NCI-H460 (cell line): ENCODE results near the gene C1orf141. TPM values are rescaled to one million over a fixed set of nuclear protein-coding genes. Genes with fewer than 3 reads are reported as not detected.
"Not testable (repeated sequence)": the region's sequence is repeated elsewhere in the genome, so short reads cannot be mapped to it uniquely, and the experiment has no call there.

ENCODE experiments used
- DNase-seq: peaks from one replicate; pipeline ENCODE4 v3.0.0-alpha.2; 2016; ENCODE audit warnings: low read depth; ENCODE audit errors: extremely low read depth
- total RNA-seq: library from RNA; depleted of rRNA; stranded (reverse); fragments of >200 nt; shearing (Covaris generic); gene quantifications from 2 replicates; pipeline ENCODE4 v1.2.3, GENCODE V29; 2014

Gene C1orf141
- total RNA-seq, 1 experiment from 2014 or later = not detected

DNA sequence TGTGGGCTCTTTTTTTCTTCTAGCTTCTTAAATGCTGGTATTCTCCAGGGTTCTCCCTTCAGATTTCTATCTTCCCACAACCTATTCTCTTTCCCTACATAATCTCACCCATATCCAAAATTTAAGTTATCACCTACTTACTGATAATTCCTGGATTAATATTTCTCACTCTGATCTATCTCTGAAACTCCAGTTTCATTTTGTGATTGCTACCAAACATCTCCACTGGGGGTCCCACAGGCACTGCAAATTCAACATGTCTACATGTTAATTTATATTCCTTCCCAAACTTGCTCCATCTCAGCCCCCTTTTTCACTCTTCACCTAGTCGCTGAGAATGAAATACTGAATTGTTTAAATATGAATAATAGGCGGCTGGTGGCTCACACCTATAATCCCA, 9.9 kb upstream of the C1orf141 start:
- DNase-seq = no peak

DNA sequence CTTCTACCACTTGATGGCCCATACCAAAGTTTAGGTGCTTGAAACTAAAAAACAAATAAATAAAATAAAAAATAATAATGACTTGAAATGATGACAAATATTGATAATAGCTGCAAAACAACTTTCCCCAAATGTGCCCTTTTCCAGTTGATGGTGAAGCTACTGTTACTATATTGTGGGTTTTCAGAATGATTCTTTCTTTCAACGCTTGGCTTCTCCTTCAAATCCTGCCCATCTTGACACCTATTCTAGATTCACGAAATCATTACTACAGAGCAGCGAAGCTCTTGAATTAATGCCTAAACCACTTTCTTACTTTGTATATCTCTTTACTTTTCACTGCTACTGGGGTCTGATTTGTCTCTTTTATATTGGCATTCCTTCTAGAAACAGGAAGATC, 9.2 kb upstream of the C1orf141 start:
- DNase-seq = no peak

DNA sequence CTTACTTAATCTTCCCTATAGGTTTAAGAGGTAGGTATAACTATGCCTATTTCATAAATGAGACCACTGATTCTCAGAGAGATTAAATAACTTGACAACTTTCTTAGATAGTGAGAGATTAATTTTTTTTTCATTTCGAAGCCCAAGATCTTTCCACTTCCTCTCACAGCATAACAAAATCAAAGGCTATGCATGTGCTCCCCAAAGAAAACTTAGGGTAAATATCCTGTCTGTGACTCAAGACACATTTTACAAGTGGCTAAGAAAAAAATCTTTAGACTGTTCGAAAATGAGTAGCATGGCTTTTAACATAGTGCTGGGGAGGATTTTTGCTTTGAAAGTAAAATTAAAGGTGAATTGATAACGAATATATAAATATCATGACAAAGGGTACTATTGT, 8.2 kb upstream of the C1orf141 start:
- DNase-seq = no peak

DNA sequence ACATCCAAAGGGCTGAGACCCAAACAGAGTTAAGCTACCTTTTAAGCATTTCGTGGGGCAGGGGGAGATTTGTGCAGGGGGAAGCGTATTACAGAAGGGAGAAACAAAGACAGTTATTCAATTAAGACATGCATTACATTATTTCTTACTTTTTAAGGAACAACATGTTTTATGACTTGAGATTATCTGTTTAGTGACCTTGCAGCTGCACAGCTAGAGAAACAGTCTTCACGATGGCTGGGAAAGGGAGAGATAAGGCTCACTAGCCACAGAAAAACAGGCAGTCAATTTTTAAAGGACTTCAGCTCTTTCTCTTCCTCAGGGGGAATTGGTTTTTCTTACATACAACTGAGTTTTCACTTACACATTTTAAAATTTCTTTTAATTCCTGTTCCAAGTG, 7.1 kb upstream of the C1orf141 start:
- not testable (repeated sequence) for DNase-seq

DNA sequence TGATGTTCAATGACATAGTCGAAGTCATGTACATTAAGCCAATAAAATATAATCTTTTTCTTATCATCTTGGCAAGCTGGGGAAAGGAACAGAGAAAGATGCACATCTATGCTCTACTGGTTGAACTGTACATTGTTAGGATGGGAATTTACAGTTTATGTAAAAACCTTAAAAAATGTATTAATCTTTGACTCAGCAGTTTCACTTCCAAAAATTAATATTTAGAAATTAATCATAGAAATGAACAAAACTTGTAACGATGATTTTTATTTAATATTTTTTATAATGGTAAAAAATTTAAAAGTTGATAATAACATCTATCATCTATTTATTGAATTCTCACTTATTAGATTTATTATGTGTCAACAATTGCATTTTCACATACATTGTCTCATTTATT, 5.7 kb upstream of the C1orf141 start:
- no peak for DNase-seq

DNA sequence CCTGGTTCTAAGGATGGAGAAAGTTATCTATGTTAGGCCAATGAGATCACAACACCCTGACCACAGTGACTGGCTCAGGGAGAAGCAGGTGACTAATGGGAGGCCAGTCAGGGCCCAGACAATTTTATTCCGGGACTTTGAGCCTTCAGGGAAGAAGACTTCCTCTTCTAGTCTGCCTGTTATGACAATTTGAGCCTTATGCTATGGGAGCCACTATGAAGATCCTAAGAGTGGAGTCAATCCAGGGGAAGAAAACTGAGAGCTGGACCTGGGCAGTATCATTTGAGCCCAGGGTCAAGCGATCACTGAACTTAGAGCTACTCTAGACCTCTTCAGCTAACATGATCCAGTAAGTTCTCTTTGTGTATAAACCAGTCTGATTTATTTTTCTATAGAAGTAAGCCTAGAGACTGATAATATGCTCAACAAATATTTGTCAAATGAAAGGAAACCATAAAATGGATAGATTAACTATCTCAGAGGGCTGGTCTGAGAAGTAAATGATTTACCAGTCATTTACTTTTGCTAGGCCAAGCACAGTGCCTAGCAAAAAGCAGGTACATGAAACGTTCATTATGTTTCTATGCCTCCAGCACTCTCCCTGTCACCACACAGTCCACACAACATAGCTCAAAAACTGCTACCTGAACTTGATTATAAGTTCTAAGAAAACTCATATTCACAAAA, 4.2 kb upstream of the C1orf141 start:
- no peak for DNase-seq

DNA sequence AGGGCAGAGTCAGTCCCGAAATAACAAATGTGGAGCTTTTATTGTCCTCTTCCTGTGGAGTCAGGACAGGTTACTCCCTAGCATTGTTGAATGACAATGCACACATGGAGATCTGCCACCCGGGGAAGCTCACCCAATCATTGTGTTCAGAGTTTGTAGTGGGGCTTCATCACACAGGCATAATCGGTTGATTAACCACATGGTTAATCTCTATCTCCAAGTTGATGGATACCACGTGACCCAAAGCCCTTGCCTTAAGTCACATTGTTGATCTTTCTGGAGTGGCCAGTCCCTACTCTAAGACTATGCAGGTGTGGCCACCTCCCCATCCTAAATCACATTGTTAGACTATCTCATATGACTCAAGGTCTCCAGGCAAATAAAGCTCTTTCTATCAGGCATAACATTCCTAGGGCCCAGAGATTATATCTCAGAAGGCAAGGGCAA, 2.6 kb upstream of the C1orf141 start:
- no peak for DNase-seq

DNA sequence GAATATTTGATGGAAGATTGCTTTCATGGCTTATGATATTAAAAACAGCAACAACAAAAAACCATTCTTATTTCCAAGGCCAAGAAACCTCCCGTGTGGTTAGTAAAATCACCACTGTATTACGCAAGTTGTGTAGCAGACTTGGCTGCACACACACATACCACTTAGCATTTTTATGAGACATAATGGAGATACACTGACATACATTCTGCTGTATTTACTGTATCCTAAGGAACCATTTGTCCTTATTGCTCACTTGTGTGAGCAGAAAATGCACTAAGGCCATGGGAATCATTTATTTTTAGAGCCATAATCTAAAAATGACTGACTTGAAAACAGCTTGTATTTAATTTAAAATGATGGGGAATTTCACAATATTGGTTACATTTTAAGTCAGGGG, 584 bp upstream of the C1orf141 start:
- no peak for DNase-seq

DNA sequence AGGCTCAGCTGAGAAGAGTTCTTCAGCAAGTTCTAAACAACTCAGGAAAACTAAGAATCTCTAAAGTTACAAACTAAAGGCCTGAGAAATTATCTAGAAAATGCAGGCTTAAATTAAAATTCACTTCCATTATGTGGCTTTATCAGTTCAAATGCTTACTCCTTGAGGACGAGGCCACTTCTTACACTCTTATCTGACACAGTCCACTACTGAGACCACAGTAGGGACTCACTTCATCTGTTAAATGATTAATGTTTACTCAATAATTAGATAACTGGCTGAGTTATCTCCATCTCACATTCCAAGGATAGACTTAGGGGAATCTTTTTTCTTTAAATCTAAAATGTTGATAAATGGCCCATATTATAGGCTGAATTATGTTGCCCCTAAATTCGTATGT, 1.6 kb downstream of the C1orf141 start:
- no peak for DNase-seq

DNA sequence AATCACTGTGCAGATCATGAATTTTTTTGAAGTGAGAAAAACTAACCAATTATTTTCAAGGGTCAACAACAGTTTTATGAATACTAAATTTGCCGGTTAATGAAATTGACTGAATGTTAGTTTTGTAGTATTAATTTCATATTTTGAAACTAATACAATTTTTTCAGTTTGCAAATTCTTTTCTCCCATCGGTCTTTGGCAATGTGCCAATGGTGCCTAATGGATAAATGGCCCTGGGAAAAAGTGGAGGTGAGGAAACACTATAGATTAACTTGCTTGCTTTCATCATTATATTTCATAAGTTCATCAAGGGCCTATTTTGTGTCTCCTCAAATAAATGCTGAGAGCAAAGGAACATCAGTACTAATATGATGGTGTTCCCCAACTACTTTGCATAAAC, 4.1 kb downstream of the C1orf141 start:
- no peak for DNase-seq

DNA sequence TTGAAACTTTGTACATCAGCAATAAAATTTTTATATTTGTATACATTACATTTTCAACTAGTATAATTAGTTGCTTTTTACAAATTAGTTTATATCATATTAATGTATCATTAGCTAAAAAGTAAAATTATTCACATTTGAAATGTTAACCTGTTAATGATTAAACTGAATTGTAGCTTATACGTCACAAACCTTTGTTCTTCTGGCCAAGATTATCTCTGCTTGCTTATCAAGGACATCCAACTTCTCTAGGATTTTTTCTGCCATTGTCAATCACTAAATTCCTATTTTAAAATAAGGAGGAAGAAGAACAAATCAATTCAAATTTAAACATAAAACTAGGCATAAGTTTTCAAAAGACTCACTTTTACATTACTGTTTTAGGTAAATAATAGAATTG, 7.8 kb downstream of the C1orf141 start:
- DNase-seq = no peak

DNA sequence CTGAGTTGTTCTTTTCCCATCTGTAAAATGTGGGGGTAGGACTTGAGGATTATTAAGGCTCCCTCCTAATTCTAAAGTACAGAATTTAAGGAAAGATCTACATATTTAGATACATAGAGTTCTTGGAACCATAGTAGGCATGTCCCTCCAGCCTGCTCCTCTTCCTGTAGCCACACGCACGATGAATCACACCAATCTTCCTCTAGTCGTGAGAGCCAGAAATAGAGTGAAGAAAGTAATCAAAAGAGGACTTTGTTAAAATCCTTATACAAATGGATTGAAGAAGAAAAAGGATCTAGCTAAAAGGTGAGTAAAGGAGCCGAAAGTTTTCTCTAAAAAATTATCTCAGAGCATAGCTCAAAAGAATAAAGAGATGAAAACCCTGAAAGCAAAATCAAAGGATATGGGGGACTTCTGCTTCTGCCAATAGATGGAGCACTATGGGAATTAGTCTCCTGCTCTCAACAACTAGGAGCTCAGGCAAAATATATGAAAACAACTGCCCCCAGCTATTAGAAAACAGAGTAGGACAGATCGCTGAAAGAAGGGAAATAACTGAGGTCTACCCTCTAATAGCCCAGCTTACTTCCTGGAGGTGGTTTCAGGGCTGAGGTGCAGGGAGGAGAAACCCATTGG, 8.5 kb downstream of the C1orf141 start:
- no peak for DNase-seq

DNA sequence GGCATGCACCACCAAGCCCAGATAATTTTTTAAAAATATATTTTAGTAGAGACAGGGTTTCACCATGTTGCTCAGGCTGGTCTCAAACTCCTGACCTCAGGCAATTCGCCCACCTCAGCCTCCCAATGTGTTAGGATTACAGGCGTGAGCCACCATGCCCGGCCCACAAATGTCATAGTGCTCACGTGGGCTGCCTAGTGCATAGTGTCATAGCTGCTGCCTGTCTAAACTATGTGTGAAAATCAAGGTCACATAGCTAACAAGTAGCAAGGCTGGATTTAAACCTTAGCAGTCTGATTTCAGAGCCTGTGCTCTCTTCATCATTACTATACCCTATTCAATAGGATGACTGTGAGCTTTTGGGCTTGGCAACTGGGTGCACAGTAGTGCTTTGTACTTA, 10.3 kb downstream of the C1orf141 start:
- no peak for DNase-seq

DNA sequence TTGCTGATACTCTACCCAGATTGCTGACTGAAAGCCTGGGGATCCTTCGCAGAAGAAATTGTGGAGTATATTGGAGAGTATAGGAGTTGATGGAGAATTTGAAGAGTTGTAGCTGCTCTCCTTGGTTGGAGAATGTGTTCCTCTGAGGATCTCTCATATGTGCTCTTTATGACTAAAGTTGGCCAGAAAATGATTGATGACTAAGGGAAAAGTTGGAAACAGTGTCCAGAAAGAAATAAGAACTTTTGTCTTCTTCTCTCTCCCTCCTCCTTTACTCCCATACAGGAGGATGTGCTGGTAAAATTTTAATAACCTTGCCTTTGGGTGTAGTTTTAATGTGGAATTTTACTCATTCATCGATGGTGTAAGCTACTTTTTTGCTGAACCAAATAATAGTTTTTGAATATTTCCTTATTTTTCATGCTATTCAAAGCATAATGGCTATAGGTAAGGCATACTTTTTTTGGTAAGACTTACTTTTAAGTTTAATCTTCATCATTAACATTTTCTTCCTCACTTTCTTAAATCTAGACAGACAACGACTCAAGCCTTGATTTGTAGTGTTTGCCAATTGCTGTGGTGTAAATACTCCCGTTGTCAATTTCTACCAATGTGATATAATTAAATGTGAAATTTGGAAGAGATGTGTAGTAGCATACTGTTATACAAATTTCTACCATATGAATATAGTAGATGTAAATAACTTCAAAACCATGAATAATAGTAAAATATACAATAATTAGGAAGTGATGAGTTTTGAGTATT, 13.7 kb downstream of the C1orf141 start:
- no peak for DNase-seq

DNA sequence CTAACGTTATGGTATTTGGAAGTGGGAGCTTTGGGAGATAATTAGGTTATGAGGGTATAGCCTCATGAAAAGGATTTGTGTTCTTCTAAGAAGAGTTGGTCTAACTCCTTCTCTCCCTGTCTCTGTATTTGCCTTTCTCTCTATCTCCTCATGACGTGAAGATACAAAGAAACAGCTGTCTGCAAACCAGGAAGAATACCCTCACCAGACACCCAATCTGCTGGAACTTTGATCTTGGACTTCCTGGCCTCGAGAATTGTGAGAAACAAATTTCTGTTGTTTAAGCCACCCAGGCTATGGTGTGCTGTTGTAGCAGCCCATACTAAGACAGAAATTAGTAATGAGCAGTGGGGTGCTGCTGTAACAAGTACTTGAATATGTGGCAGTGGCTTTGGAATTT, 16.1 kb downstream of the C1orf141 start:
- no peak for DNase-seq

DNA sequence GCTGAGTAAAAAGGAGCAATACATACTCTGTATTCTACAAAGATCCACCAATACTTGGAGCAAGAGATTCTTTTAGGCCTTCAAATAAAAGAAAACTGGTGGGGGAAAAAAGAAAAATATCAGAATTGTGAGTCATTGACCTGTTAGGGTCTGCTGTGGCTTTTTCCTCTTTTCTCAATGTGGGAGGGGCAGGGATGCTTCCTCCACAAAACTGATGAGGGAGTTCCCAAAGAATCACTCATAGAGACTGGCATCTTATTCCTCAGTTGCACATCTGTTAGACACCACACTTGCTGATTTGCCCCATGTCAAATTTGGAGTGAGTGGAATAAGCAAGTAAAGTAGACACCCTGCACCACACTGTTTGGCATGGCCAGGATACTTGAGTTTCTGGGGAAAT, 16.6 kb downstream of the C1orf141 start:
- DNase-seq = no peak

DNA sequence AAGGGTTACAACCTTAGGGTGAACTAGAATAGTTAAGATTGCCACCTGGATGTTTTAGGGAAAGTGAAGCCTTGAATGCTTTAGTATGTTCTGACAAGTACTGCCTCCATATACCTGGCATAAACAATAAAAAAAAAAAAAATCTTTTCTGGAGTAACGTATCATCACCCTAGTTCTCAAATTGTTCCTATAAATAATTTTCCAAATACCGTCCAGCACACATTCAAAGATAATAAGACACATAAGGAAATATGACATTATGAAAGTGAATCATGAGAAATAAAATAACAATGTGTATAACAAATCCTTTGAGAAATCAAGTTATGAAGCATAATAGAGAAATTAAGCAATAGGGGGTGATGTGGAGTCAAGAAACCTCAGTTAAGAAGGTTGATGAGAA, 20.6 kb downstream of the C1orf141 start:
- DNase-seq = no peak

DNA sequence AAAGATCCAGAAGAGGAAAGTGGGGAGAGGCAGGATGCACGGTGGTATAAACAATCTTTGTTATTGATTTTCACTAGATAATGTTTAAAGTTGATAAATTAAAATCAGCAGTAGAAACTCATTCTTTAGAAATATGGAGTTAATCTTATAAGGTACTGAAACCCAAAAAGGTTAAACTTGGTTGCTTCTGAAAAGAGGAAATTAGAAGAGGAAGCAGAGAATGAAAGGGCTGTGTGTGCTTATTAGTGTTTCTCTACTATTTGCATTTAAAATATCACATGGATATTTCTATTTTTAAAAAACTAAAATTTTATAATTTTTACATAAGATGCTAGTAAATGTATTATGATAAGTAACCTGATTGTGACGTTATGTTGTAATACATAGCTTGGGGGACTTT, 24.4 kb downstream of the C1orf141 start:
- no peak for DNase-seq

DNA sequence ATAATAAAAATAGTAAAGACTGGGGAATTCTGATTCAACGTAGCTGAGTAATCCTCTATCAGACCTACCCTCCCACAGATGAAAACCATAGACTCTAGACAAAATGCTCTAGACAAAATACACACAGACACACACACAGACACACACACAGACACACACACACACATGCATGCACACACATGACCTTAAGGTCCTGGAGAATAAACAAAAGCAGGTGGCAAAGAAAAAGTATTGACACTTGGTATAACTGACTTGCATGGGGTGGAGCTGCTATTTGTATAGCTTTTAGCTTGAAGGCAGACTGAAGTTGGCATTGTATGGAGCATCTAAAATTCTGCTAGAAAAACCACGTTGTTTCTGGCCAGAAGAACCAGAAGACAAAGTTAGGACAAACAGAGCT, 29.3 kb downstream of the C1orf141 start:
- DNase-seq = no peak

DNA sequence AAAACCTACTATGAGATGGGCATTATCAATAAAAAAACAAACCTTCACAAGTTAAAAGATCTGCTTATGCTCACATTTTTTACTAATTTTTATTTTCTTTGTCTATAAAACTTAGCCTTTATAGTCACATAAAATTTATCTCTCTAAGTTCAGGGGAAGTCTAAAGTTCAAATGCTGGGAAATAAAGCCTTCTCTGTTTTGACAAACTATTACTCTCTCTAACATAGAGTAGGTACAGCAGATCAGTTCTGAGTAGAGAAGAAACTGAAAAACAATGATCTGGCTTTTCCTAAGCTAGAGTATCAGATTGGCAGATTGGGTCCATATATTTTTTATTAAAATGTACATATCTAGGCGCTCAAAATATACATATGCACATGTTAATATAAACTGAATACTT, 31.2 kb downstream of the C1orf141 start:
- no peak for DNase-seq

DNA sequence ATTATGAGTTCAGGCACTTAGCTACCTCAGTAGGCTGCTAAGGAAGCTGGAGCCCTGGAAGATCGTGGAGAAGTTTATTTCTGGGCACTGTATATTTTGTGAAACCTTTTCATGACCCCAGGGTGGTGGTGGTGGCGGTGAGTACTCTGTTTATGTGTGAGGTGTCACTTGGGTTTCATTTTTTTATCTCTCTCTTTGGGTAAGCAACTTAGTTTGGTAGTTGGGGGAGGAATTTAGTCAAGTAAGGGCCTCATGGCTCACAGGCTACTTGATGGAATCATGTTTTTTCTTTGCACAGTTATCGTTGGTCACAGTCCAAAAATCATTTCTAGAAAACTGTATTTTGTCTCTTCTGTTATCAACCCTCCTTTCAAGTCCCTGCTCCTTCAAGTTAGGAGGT, 33.9 kb downstream of the C1orf141 start:
- DNase-seq = no peak

DNA sequence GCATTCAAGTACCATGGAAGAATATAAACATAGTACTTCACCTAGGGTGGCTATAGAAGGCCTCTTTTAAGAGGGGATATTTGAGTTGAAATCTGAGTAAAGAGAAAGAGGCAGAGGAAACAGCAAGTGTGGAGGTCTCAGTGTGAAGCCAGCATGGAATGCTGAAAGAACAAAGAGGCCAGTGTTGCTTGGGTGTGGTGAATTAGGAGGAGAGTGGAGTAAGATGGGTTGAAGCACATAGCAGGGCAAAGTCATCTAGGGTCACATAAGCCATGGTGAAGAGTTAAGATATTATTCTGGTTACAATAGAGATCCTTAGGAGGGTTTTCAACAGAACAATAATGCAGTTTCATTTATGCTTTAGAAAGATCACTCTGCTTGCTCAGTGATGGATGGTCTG, 37.5 kb downstream of the C1orf141 start:
- DNase-seq = no peak
